Measurements from ENCODE around the gene OVAAL. TPM values are rescaled to one million over a fixed set of nuclear protein-coding genes. Genes with fewer than 3 reads are reported as not detected.

Gene OVAAL
- total RNA-seq = not detected in 2 replicates
- long read RNA-seq = 0 reads

- no peak for DNase-seq (ENCODE audit: low read depth, low spot score)
- H3K4me1 Mint-ChIP-seq = no peaks in the 10 kb centered on the region
- no peaks in the 10 kb centered on the region for H3K27me3 Mint-ChIP-seq (ENCODE audit: low read depth)
- H3K36me3 Mint-ChIP-seq (ENCODE audit: low read depth) = no peaks in the 10 kb centered on the region
- TF ChIP-seq CTCF (conservative IDR thresholded peaks at IDR 0.05) = no peak
- no peaks in the 10 kb centered on the region for H3K9me3 Mint-ChIP-seq
- H3K4me3 Mint-ChIP-seq = no peak within 1 kb of the TSS
- no peak within 1 kb of the TSS for H3K27ac Mint-ChIP-seq (ENCODE audit: unreplicated experiment)
Measured at GRCh38 chr1:180558664-180559063, at the start of gene OVAAL. TSS of gene OVAAL (plus strand) at chr1:180558964.

GRCh38 chr1:180510882-180511281 lies 47.9 kb upstream of the OVAAL start:
- H3K27me3 Mint-ChIP-seq (ENCODE audit: low read depth) = no peaks in the 10 kb centered on the region
- no peak for TF ChIP-seq CTCF (conservative IDR thresholded peaks at IDR 0.05)
- H3K4me1 Mint-ChIP-seq = peaks cover 4% of the 10 kb centered on the region

GRCh38 chr1:180513531-180513930 lies 45.2 kb upstream of the OVAAL start:
- Mint-ChIP-seq H3K4me1 (peaks cover 6% of the 10 kb centered on the region), H3K27me3 (ENCODE audit: low read depth) (no peaks in the 10 kb centered on the region), H3K36me3 (ENCODE audit: low read depth) (peaks cover 10% of the 10 kb centered on the region), H3K9me3 (peaks cover 13% of the 10 kb centered on the region), H3K27ac (ENCODE audit: unreplicated experiment) (no peak overlapping the region), H3K4me3 (no peak overlapping the region)
- TF ChIP-seq CTCF (conservative IDR thresholded peaks at IDR 0.05) = no peak
- DNase-seq (ENCODE audit: low read depth, low spot score) = no peak

More at GRCh38 chr1:180510882-180511281, 47.9 kb upstream of the OVAAL start:
- H3K27ac Mint-ChIP-seq (ENCODE audit: unreplicated experiment) = no peak overlapping the region
- peaks cover 13% of the 10 kb centered on the region for H3K9me3 Mint-ChIP-seq
- H3K4me3 Mint-ChIP-seq = no peak overlapping the region
- DNase-seq (ENCODE audit: low read depth, low spot score) = no peak
- H3K36me3 Mint-ChIP-seq (ENCODE audit: low read depth) = peaks cover 12% of the 10 kb centered on the region

DNA sequence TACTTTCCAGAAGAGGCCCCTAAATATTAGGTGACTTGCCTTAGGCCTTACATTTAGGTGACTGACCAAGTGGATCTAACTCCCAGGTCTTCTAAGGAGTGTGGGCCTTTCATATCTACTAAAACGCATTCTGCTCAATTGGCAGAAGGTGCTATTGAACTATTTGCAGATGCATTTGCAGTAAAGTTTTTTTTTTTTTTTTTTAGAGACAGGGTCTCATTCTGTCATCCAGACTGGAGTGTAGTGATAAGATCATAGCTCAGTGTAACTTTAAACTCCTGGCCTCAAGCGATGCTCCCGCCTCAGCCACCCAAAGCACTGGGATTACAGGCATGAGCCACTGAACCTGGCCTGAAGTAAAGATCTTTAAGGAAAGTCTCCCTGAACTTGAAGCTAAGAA lies 43.4 kb upstream of the OVAAL start:
- H3K9me3 Mint-ChIP-seq = peaks cover 12% of the 10 kb centered on the region
- no peak for TF ChIP-seq CTCF (conservative IDR thresholded peaks at IDR 0.05)

GRCh38 chr1:180515857-180516388 lies 42.8 kb upstream of the OVAAL start:
- peak; percentile 68 for DNase-seq (ENCODE audit: low read depth, low spot score)
- Mint-ChIP-seq H3K9me3 (peaks cover 8% of the 10 kb centered on the region), H3K4me3 (no peak overlapping the region), H3K27me3 (ENCODE audit: low read depth) (no peaks in the 10 kb centered on the region), H3K27ac (ENCODE audit: unreplicated experiment) (no peak overlapping the region), H3K36me3 (ENCODE audit: low read depth) (peaks cover 3% of the 10 kb centered on the region), H3K4me1 (peaks cover 6% of the 10 kb centered on the region)
- peak; percentile 94 for TF ChIP-seq CTCF (conservative IDR thresholded peaks at IDR 0.05)

More for the DNA sequence above, 43.4 kb upstream of the OVAAL start:
- H3K27ac Mint-ChIP-seq (ENCODE audit: unreplicated experiment) = no peak overlapping the region
- no peak for DNase-seq (ENCODE audit: low read depth, low spot score)
- no peaks in the 10 kb centered on the region for H3K27me3 Mint-ChIP-seq (ENCODE audit: low read depth)
- peaks cover 6% of the 10 kb centered on the region for H3K4me1 Mint-ChIP-seq
- peaks cover 4% of the 10 kb centered on the region for H3K36me3 Mint-ChIP-seq (ENCODE audit: low read depth)
- H3K4me3 Mint-ChIP-seq = no peak overlapping the region

All from neural crest cell (in vitro differentiated cells).